DND-41 (cell line): ENCODE results near the gene NCR2.

Source experiments
- ATAC-seq: fragments of 200-7000 bp; cut with Tn5 transposase; 3 replicates; pipeline ENCODE4 v1.9.1; 2021; ENCODE audit warnings: low read depth; ENCODE audit not compliant: insufficient read depth
- DNase-seq: peaks from one replicate; pipeline ENCODE4 v3.0.0-alpha.2; 2020
- H2AFZ ChIP-seq: 2 replicates; pipeline ENCODE4 v1.6.0; 2012; ENCODE audit warnings: low read depth, low read length
- H3K27ac ChIP-seq: 2 replicates; pipeline ENCODE4 v1.5.1; 2012; ENCODE audit warnings: low read length, inconsistent platforms
- H3K27me3 ChIP-seq: fragments of 200-600 bp; sonication (generic); 2 replicates; pipeline ENCODE4 v1.6.0; 2012; ENCODE audit warnings: low read length, mild to moderate bottlenecking, inconsistent platforms; ENCODE audit not compliant: insufficient read depth, poor library complexity
- H3K36me3 ChIP-seq: 2 replicates; pipeline ENCODE4 v1.5.1; 2012; ENCODE audit warnings: low read length, inconsistent platforms; ENCODE audit not compliant: insufficient read depth
- H3K4me1 ChIP-seq: 2 replicates; pipeline ENCODE4 v1.5.1; 2012; ENCODE audit warnings: mild to moderate bottlenecking, low read length; ENCODE audit not compliant: insufficient read depth
- H3K4me2 ChIP-seq: 2 replicates; pipeline ENCODE4 v1.6.0; 2012; ENCODE audit warnings: mild to moderate bottlenecking, moderate library complexity, low read length, inconsistent platforms; ENCODE audit not compliant: insufficient read depth
- H3K4me3 ChIP-seq, 2 experiments: fragments of 200-600 bp in 1 of 2; shearing (Covaris generic) in 1 of 2; 2 replicates each; pipeline ENCODE4 v1.5.1; 2012 to 2016; ENCODE audit warnings: inconsistent platforms in 2 of 2, low read length in 2 of 2, mild to moderate bottlenecking in 2 of 2, low read depth in 1 of 2, moderate library complexity in 1 of 2
- H3K79me2 ChIP-seq: 2 replicates; pipeline ENCODE4 v1.6.0; 2012; ENCODE audit warnings: low read length, inconsistent platforms; ENCODE audit not compliant: insufficient read depth
- H3K9ac ChIP-seq: 2 replicates; pipeline ENCODE4 v1.6.0; 2012; ENCODE audit warnings: low read depth, mild to moderate bottlenecking, inconsistent platforms, low read length, moderate library complexity
- H3K9me3 ChIP-seq: 2 replicates; pipeline ENCODE4 v1.5.1; 2012; ENCODE audit warnings: low read length, moderate library complexity, mild to moderate bottlenecking, inconsistent platforms; ENCODE audit not compliant: insufficient read depth, severe bottlenecking
- H4K20me1 ChIP-seq: 2 replicates; pipeline ENCODE4 v1.6.0; 2012; ENCODE audit warnings: low read length; ENCODE audit not compliant: insufficient read depth
- CTCF ChIP-seq: IDR thresholded peaks from 2 replicates; pipeline ENCODE4 v1.5.1; 2012; ENCODE audit warnings: borderline replicate concordance, low read length, moderate library complexity, mild to moderate bottlenecking; ENCODE audit not compliant: poor library complexity, severe bottlenecking; ENCODE audit errors: extremely low read depth
- EZH2 ChIP-seq: IDR thresholded peaks from 3 replicates; pipeline ENCODE4 v1.6.1; 2012; ENCODE audit warnings: borderline replicate concordance, low read depth, mild to moderate bottlenecking, moderate library complexity, low read length, inconsistent platforms; ENCODE audit not compliant: severe bottlenecking

Gene NCR2

GRCh38 chr6:41343641-41344187, 8.3 kb downstream of the NCR2 start:
- Histone ChIP-seq H3K4me2 (no peak overlapping the region), H3K79me2 (no peaks in the 10 kb centered on the region), H3K27ac (peak overlapping the region; percentile 77), H3K4me3 (no peak overlapping the region), H4K20me1 (no peaks in the 10 kb centered on the region), H3K27me3 (no peaks in the 10 kb centered on the region), H3K4me1 (peaks cover 36% of the 10 kb centered on the region), H3K9ac (no peak overlapping the region), H3K36me3 (no peaks in the 10 kb centered on the region), H3K9me3 (peaks cover 9% of the 10 kb centered on the region), H2AFZ (no peak overlapping the region)
- DNase-seq = no peak
- no peak for ATAC-seq
- TF ChIP-seq CTCF (no peak), EZH2 (no peak)

- Histone ChIP-seq H3K4me3 (no peak overlapping the region), H3K79me2 (no peaks in the 10 kb centered on the region), H3K27ac (peak overlapping the region; percentile 77), H3K4me1 (peaks cover 36% of the 10 kb centered on the region), H3K9me3 (peaks cover 9% of the 10 kb centered on the region), H3K27me3 (no peaks in the 10 kb centered on the region), H2AFZ (no peak overlapping the region), H3K36me3 (no peaks in the 10 kb centered on the region), H3K4me2 (peak overlapping the region; percentile 35), H4K20me1 (no peaks in the 10 kb centered on the region), H3K9ac (peak overlapping the region; percentile 17; the same call in 1 of the 2 replicates)
- no peak for TF ChIP-seq EZH2
- no peak for TF ChIP-seq CTCF
- ATAC-seq (peak; percentile 100), DNase-seq (peak; percentile 86)
Observed at GRCh38 chr6:41344876-41345275, 9.5 kb downstream of the NCR2 start.

- DNase-seq = no peak
- no peaks in the 10 kb centered on the region for H3K79me2 ChIP-seq
- H3K4me1 ChIP-seq = peaks cover 36% of the 10 kb centered on the region
- no peak for TF ChIP-seq CTCF
- no peak for TF ChIP-seq EZH2
- no peak overlapping the region for H3K4me3 ChIP-seq
- H3K36me3 ChIP-seq = no peaks in the 10 kb centered on the region
- H3K9ac ChIP-seq = peak overlapping the region; percentile 17; the same call in 1 of the 2 replicates
- no peaks in the 10 kb centered on the region for H4K20me1 ChIP-seq
- ATAC-seq = no peak
- no peak overlapping the region for H2AFZ ChIP-seq
- H3K9me3 ChIP-seq = peaks cover 9% of the 10 kb centered on the region
- peak overlapping the region; percentile 77 for H3K27ac ChIP-seq
- H3K27me3 ChIP-seq = no peaks in the 10 kb centered on the region
- peak overlapping the region; percentile 35 for H3K4me2 ChIP-seq
Observed at GRCh38 chr6:41345901-41346300, 10.5 kb downstream of the NCR2 start.
